COLO668 (cell line): Measurements from ENCODE around the gene EHD3.

ENCODE experiments used
- DNase-seq: peaks from one replicate; lab custom pipeline; 2025; ENCODE audit not compliant: unreplicated experiment; lab: John Stamatoyannopoulos, UW

Gene EHD3

DNA sequence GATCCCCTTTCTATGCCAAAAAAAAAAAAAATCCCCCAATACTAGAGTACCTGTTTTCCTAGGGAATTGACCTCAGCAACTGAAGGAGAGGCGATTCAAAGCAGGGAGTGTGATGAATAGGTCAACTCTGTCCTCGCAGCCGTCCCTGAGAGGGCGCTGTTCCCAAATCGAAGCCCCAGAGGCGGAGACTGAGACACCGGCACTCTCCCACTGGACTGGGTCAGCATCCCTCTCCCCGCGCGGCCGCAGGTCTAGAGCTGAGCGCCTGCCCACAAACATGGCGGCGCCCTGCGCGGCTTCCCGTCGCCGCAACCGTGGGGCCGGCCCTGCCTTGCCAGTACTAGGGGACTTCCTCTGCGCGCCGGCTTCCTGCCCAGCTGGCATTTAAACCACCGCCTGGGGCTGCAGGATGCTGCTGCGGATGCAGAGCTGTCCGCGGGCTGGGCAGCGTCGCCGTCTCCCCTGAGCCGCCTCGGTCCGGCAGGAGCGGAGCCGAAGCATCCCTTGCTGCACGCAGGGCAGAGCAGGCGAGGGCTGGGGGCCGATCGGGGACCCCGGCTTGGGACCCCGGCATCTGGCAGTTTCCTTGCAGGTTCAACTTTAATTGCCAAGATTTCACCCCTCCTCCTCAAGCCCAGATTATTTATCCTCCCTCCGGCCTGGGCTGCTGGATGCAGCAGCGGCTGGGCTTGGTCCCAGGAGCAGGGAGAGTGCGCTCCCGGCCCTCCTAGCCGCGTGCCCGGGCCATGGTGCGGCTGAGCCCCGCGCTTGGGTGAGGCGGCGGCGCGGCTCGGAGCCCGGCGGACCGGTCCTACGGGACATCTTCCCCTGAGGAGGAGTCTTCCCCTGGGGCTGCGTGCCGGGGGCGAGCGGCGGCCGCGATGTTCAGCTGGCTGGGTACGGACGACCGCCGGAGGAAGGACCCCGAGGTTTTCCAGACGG, at the start of gene EHD3:
Gene EHD3 (plus strand): TSS at position 412 of the 942 bp plus-strand sequence. CDS start 470 bp downstream, at position 882.
- DNase-seq: peak; percentile 96

DNA sequence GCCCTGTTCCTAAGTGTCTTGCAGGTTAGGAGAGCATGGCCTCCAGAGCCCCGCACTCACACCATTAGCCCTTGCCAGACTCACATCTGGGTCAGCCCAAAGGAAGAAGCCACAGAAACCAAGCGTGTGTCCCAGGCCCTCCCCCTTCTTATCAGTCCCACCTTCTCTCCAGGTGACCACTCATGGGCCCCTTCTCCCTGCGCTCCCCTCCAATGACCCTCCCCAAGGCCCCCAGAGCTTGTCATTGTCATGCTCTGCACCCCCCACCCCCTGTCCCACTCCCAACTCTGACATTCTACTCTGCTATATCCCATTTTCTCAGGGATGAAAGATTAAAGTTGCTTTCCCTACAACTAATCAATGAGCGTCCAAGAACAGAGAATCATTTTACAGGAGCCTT, 46.8 kb upstream of the EHD3 start:
- DNase-seq: no peak

DNA sequence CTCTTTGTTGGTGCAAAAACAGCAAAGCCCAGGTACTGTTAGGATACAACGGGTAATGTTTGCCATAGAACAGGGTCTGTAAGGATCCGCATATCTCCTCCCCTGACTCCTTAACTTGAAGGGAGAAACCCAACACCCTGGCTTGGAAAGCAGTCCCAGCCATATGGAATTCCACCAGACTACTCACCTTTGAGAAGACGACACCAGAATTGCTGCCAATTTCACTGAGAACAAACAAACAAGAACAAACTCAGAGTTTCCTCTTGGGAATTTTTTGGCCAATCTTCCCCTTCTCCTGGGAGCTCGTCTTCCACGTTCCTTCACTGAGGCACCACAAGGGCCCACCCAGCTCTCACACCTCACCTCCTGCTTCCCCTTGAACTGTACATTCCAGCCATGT, 45.8 kb upstream of the EHD3 start:
- no peak for DNase-seq

DNA sequence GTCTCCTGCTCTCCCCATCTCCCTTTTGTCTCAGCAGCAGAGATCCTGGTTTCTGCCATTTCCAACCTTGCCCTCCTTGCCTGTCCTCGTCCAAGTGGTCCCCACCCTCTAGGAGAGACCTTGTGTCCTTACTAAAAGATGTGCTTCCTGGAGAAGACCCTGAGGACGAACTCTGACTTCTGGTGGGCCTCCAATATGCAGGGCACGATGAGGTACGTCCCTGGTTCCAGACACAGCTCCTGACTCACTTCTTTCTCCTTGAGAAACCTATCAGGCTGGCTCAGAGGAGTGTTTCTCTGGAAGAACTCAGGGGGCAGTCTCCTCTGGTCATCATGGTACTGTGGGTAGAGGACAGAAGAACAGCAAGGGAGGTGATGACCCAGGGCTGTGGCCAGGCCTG, 44.8 kb upstream of the EHD3 start:
- no peak for DNase-seq

DNA sequence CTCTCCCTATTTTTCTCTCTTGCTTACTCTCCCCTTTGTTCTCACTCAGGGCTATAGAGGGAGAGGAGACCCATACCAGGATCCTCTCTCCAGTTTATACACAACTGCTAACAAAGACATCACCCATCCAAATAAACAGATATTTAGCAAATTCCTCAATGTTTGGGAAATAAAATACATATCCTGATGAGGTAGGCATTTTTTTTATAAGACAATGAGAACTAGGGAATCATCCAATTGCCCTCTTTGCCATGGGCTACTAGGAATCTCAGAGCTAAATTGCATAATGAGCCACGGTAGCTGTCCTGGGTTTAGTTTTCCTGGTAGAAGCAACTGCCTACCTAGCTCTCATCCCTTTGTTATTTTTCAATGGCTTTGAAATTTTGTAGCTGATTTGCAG, 43.8 kb upstream of the EHD3 start:
- no peak for DNase-seq

DNA sequence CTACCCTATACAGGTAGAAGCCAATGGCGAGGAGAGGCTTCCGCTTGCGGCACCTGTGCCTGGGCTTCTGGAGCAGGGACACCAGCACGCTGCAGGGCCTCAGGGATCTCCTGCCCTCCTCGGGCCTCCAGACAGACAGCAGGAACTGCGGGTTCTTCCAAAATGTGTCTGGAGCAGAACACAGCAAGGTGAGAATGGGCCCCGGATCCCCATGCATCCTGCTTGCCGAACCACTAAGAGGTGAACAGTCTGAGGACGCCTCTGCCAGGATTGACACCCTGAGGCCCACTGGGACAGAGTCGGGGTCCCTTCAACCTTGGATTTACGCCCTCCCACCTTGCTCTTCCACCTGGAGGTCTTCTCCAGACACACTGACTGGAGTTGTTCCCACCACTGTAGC, 42.0 kb upstream of the EHD3 start:
- DNase-seq: no peak

DNA sequence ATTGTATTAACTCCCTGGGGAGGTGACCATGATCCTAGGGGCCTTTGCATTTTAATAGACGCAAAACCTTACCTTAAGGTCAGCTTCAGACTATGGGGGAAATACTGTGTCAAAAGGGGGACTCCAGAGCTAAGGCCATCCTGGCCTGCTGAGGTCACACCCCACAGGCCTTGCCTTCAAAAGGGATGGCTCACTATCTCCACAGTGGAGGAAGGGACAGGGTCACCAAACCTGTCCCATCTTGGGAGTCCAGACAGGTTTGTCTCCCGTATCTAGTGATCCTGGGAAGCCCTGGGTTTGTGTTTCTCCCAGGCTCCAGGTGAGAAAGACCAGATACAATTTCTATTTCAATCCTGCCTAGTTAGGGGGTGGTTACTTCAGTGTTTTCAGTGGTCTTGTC, 41.6 kb upstream of the EHD3 start:
- no peak for DNase-seq

DNA sequence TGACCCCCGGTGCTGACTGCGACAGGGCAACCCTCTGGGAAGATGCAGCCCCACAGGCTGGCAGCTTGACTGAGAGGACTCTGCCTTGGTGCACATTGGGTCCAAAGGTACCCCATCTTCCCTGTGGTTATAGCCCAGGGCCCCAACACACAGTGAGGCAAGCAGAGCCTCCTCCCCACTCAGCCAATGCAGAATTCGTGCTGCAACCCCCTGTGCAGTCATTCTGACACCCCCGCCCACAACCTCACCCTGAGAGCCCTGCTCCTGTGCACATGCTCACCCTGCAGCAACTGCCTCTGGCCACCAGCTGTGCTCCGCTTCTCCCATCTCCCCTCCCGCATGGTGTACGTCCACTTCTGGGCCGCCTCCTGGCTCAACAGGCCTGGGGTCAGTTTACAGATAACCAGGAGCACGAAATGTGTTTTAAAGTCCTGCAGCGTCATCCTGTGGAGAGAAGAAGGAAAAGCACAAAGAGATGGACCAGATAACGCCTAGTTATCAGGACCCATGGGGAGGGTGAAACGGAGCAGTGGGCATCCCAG, 41.0 kb upstream of the EHD3 start:
- DNase-seq: no peak

DNA sequence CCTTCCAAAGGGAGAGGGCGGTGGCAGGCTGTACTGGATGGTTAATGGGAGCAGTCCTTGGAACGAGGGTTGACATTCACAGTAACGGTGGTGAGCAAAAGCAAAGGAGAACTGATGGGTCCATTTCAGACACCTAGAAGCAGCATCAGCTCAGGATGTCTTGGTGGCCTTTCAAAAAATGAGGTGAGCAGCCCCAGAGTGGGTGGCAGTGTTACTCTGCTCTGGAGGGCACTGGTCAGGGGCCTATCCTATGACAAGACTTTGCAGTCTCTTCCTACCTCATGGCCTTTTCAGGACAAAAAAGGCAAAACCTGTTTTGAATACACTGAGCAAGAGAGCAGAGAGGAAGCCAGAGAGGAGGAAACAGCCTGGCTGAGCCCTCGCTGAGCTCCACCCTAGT, 40.1 kb upstream of the EHD3 start:
- DNase-seq: no peak

DNA sequence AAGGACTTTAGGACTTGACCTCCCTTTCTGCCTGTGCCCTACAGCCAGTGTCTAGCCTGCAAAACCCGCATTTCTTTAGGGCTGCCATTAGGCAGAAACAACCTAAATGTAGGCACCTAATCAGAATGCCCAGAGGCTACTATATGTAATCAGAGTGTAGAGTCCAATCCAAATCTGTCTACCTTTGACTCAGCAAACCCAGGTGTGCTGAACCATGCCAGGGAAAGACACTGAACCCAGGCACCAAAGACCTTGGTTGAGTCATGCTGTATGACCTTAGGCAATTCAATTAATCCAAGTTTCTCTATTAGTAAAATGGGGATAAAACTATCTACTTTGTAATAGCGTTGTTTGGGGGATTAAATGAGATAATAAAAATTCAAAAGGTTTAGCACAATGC, 37.3 kb upstream of the EHD3 start:
- DNase-seq: no peak

DNA sequence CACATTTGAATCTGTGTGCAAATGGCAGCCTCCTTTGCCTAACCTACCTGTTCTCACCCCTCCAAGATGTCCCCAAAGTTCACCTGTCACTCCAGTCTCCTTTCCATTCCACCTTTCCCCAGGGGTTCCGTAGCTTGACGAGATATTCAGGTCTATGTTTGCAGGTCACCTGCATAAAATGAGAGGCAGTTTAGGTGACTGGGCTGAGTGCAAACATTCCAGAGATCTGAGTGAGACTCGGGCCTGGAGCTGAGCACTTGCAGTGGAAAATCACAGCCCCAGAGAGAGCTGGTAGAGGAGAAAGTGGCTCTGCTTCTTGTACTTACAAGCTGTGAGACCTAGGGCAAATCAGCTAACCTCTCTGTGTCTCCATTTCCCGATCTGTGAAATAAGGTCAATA, 36.8 kb upstream of the EHD3 start:
- no peak for DNase-seq

DNA sequence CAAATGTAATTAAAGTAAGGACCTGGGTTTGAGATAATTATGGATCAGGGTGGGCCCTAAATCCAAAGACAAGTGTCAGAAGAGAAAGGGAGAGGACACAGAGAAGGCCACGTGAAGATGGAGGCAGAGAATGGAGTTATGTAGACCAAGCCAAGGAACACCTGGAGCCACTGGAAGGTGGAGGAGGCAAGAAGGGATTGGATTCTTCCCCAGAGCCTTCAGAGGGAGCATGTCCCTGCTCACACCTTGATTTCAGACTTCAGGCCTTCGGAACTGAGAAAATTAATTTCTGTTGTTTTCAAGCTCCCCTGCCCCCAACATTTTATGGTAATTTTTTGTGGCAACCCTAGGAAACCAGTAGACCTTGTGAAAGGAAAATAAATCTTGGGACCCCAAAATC, 36.3 kb upstream of the EHD3 start:
- no peak for DNase-seq

DNA sequence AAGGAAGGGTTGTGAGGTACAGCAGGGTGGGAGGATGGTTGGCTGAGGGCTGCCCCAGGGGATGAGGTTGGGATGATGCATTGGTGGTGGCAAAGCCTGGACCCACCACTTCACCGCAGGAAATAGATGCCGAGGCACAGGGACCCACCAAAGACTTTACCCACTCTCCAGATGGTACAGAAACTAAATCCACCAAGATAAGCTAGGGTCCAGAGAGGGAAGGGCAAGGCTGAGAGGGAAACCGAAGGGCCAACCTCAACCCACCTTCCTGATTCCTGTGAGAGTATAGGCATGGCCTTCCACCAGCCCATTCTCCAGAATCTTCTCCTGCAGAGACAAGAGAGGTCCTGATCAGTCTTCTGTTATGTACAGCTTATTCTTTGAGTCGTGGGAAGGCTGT, 34.7 kb upstream of the EHD3 start:
- DNase-seq: no peak

DNA sequence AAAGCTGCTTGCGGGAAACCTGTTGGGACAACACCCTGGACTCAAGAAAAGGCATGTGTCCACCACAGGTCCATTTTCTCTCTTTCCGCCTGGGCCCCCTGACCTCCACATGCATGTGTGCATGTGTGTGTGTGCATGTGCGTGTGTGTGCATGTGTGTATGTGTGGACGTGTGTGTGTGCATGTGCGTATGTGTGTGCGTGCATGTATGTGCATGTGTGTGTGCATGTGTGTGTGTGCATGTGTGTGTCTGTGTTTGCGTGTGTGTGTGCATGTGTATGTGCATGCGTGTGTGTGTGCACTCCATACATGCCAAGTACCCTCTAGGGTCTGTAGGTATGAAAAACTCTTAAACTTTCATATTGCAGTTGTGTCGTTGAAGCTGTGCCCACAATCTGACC, 33.0 kb upstream of the EHD3 start:
- no peak for DNase-seq

DNA sequence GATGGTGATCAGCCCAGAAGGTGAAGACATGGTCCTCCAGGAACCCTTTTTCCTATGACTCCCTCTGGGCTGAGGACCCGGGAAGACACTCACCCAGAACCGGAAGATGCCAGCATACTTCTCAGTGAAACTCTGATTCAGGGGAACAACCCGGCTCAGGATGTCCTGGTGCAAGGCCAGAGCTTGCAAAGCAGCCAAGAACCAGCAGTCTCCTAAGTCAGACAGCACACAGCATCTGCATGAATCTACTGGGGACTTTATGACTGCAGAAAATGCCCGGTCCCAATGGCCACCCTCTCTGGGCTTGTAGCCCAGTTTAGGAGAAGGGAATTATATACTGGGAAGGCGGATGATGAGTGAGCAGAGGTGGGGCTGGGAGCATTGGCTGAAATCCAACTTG, 31.9 kb upstream of the EHD3 start:
- DNase-seq: no peak

DNA sequence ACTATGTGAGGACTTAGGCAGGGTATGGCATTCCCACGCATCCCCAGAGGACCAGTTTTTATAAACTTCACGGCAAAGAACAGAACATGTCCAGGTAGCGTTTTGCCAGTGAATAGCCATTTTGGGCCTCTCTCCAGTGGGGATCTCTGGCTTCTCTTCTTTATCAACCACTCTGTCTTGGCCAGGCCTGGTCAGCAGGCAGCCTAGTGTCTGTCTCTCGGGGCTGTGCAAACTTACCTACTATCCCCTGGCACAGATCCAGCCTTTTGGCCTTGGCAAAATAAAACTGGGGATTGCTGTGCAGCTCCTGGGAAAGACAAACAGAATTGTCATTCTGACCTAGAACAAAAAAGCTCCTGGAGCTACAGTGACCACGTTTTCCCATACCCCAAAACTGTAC, 31.1 kb upstream of the EHD3 start:
- DNase-seq: no peak

DNA sequence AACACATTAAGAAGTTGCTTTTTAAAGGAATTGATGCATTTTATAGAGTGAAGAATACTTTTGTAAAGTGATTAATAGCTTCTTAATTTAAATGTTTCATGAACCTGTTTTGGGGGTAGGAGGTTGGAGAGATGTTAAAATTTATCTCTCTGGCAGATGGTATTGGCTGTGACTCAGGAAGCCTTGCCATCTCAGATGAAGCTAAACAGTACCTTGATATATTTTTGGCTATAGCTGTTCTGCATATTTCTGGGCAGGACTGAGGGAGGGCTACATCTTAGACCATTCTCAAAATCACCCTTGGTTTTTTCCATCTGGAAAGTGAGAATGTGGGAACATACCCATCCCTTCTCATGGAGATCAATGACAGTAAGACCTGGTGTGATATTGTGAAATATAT, 30.0 kb upstream of the EHD3 start:
- no peak for DNase-seq

DNA sequence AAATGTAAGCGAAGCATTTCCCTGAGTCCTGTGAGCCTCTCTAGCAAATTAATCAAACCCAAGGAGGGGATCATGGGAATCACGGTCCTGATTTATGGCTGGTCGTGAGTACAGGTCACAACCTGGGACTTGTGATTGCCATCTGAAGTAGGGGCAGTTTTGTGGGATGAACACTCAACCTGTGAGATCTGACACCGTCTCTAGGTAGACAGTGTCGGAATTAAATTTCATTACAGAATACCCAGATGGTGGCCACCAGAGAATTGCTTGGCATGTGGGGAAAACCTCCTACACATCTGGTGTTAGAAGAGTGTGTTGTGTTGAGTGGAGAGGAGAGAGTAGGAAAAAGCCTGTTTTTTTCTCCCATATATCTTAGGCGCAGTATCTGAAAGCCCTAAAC, 29.2 kb upstream of the EHD3 start:
- no peak for DNase-seq

DNA sequence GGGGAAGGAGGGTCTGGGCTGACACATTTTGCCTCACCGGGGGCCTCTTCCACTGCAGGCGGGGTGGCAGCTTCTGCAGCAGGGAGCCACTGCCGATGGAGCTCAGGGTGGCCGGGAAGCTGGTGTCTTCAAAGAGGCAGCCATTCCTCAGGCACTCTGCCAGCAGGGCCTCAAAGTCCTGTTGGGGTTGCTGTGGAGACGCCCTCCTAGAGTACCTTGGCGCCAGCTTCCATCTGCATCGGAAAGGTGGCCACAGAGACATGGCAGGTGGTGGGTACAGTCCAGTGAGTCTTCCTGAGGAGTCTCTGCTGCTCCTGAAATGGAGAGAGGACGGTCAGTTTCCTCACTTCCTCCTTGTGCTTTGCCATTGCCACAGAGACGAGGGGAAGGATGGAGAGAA, 28.8 kb upstream of the EHD3 start:
- DNase-seq: no peak

DNA sequence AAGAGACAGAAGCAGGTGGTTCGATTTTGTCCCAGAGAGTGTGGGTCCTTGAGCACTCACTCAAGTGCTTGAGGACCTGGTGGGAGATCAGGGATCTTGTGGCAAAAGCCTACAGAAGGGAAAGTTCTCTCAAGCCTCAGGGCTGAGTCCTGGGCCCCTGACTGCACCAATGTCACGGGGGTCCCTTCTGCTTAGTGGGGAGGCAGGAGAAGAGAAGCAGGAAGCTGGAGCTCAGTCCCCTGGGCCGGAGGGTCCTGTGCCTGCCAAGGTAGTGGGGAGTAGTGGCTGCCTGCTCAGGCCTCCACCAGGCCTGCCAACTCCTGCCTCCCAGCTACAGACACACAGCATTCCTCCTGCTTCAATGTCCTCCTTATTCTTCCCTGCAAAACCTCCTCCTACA, 28.3 kb upstream of the EHD3 start:
- no peak for DNase-seq

DNA sequence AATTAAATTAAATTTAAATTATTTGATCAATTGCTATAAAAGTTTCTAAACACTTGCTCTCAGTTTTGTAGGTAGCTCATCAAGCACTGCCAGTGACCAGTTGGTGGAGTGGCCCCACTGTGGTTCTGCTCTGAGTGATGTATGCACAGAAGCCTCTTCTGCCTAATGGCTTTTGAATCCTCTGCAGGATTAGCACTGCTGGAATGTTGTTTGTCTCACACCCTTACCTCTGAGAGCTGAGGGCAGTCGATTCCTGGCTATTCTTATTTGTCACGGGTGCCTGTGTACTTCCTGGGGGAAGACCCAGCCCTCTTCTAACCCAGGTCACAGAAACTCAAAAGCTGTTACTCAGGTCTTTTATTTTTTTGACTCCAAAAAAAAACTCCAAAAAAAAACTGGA, 26.2 kb upstream of the EHD3 start:
- no peak for DNase-seq

DNA sequence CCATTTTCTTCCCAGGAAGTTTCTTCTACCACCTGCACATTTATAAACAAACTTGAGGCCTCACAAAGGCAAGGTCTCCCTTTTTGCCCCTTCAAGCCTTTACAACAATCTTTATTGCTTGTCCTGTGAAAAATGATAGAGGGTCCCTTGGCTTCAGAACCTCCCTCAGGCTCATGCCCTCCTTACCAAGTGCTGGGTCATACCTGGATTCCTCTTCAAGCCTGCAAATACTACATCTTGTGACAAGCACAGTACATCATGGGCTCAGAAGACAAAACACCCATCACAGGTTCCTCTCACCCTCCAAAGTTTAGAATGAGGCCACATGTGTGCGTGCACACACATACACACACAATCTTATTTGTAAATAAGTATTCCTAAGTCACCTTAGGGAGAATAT, 25.7 kb upstream of the EHD3 start:
- no peak for DNase-seq
